HUES64 (cell line): ENCODE data around the gene KIF21A.

ENCODE experiments used
- H3K27ac ChIP-seq: 2 replicates; pipeline ENCODE4 v1.7.0; 2013; ENCODE audit warnings: low read depth, low read length, inconsistent platforms
- H3K27me3 ChIP-seq: 2 replicates; pipeline ENCODE4 v1.6.1; 2013; ENCODE audit warnings: mild to moderate bottlenecking, low read length; ENCODE audit not compliant: insufficient read depth
- H3K36me3 ChIP-seq: 2 replicates; pipeline ENCODE4 v1.6.1; 2013; ENCODE audit warnings: mild to moderate bottlenecking, low read length; ENCODE audit not compliant: insufficient read depth
- H3K4me1 ChIP-seq: 2 replicates; pipeline ENCODE4 v1.6.1; 2013; ENCODE audit warnings: mild to moderate bottlenecking, low read length, moderate library complexity; ENCODE audit not compliant: insufficient read depth
- H3K4me3 ChIP-seq: 2 replicates; pipeline ENCODE4 v1.5.1; 2013; ENCODE audit warnings: mild to moderate bottlenecking, low read length, moderate library complexity
- H3K9ac ChIP-seq: 2 replicates; pipeline ENCODE4 v1.6.1; 2013; ENCODE audit warnings: mild to moderate bottlenecking, low read depth, low read length
- H3K9me3 ChIP-seq: 2 replicates; pipeline ENCODE4 v1.6.1; 2013; ENCODE audit warnings: low read depth, low read length; ENCODE audit not compliant: insufficient read depth
- WGBS: fragments of 150-250, 120-280 bp; methylation state at CpG from one replicate; pipeline ENCODE4 v1.1.7; 2013; ENCODE audit warnings: missing lambda C conversion rate; 5-methylcytosine and 5-hydroxymethylcytosine counted together

The KIF21A gene

GRCh38 chr12:39359645-39360044 lies 83.3 kb downstream of the KIF21A start:
- H3K9ac ChIP-seq: no peak overlapping the region
- no peak overlapping the region for H3K27ac ChIP-seq
- no peak overlapping the region for H3K4me3 ChIP-seq
- H3K9me3 ChIP-seq: no peaks in the 10 kb centered on the region
- no peaks in the 10 kb centered on the region for H3K27me3 ChIP-seq
- WGBS: 92% methylated on average over 1 of the region's 2 CpGs
- H3K36me3 ChIP-seq: peaks cover 40% of the 10 kb centered on the region
- H3K4me1 ChIP-seq: no peaks in the 10 kb centered on the region

GRCh38 chr12:39357041-39357440 lies 85.9 kb downstream of the KIF21A start:
- Histone ChIP-seq H3K9ac (no peak overlapping the region), H3K27ac (no peak overlapping the region), H3K4me1 (no peaks in the 10 kb centered on the region), H3K9me3 (no peaks in the 10 kb centered on the region), H3K27me3 (no peaks in the 10 kb centered on the region), H3K4me3 (no peak overlapping the region), H3K36me3 (peaks cover 29% of the 10 kb centered on the region)
- 94% methylated on average over 2 of the region's 3 CpGs for WGBS

GRCh38 chr12:39355841-39356240 lies 87.1 kb downstream of the KIF21A start:
- WGBS: 91% methylated on average over 3 of the region's 3 CpGs

GRCh38 chr12:39354955-39355354 lies 88.0 kb downstream of the KIF21A start:
- no peaks in the 10 kb centered on the region for H3K4me1 ChIP-seq
- no peaks in the 10 kb centered on the region for H3K27me3 ChIP-seq
- H3K9ac ChIP-seq: no peak overlapping the region
- H3K36me3 ChIP-seq: peaks cover 24% of the 10 kb centered on the region
- H3K27ac ChIP-seq: no peak overlapping the region
- no peak overlapping the region for H3K4me3 ChIP-seq
- H3K9me3 ChIP-seq: no peaks in the 10 kb centered on the region

More at GRCh38 chr12:39355841-39356240, 87.1 kb downstream of the KIF21A start:
- peaks cover 27% of the 10 kb centered on the region for H3K36me3 ChIP-seq
- no peak overlapping the region for H3K27ac ChIP-seq
- no peaks in the 10 kb centered on the region for H3K4me1 ChIP-seq
- H3K9ac ChIP-seq: no peak overlapping the region
- no peak overlapping the region for H3K4me3 ChIP-seq
- no peaks in the 10 kb centered on the region for H3K27me3 ChIP-seq
- H3K9me3 ChIP-seq: no peaks in the 10 kb centered on the region

- WGBS: 96% methylated on average over 3 of the region's 3 CpGs
- no peaks in the 10 kb centered on the region for H3K27me3 ChIP-seq
- H3K4me1 ChIP-seq: peaks cover 4% of the 10 kb centered on the region; the same call in 1 of the 2 replicates
- H3K9ac ChIP-seq: no peak overlapping the region
- no peak overlapping the region for H3K27ac ChIP-seq
- no peaks in the 10 kb centered on the region for H3K9me3 ChIP-seq
- H3K4me3 ChIP-seq: no peak overlapping the region
- H3K36me3 ChIP-seq: peaks cover 15% of the 10 kb centered on the region
Measured at GRCh38 chr12:39352471-39353017, 90.4 kb downstream of the KIF21A start.

GRCh38 chr12:39351153-39351552 lies 91.8 kb downstream of the KIF21A start:
- peaks cover 4% of the 10 kb centered on the region for H3K36me3 ChIP-seq
- H3K27ac ChIP-seq: no peak overlapping the region
- no peak overlapping the region for H3K9ac ChIP-seq
- no peaks in the 10 kb centered on the region for H3K27me3 ChIP-seq
- H3K4me1 ChIP-seq: peaks cover 4% of the 10 kb centered on the region; the same call in 1 of the 2 replicates
- H3K9me3 ChIP-seq: no peaks in the 10 kb centered on the region
- no peak overlapping the region for H3K4me3 ChIP-seq

- no peak overlapping the region for H3K27ac ChIP-seq
- no peaks in the 10 kb centered on the region for H3K9me3 ChIP-seq
- no peaks in the 10 kb centered on the region for H3K27me3 ChIP-seq
- H3K4me3 ChIP-seq: no peak overlapping the region
- 90% methylated on average over 3 of the region's 3 CpGs for WGBS
- H3K9ac ChIP-seq: no peak overlapping the region
- H3K4me1 ChIP-seq: peaks cover 8% of the 10 kb centered on the region
- H3K36me3 ChIP-seq: peaks cover 3% of the 10 kb centered on the region; the same call in 1 of the 2 replicates
Measured at GRCh38 chr12:39348941-39349626, 93.8 kb downstream of the KIF21A start.

GRCh38 chr12:39348523-39348922 lies 94.4 kb downstream of the KIF21A start:
- no peaks in the 10 kb centered on the region for H3K9me3 ChIP-seq
- H3K27me3 ChIP-seq: no peaks in the 10 kb centered on the region
- no peak overlapping the region for H3K9ac ChIP-seq
- no peak overlapping the region for H3K4me3 ChIP-seq
- no peak overlapping the region for H3K27ac ChIP-seq
- peaks cover 8% of the 10 kb centered on the region for H3K4me1 ChIP-seq
- WGBS: 89% methylated on average over 1 of the region's 1 CpG
- peaks cover 3% of the 10 kb centered on the region; the same call in 1 of the 2 replicates for H3K36me3 ChIP-seq

- no peak overlapping the region for H3K4me3 ChIP-seq
- no peaks in the 10 kb centered on the region for H3K9me3 ChIP-seq
- 89% methylated on average over 1 of the region's 2 CpGs for WGBS
- peaks cover 8% of the 10 kb centered on the region for H3K4me1 ChIP-seq
- H3K27ac ChIP-seq: no peak overlapping the region
- H3K36me3 ChIP-seq: peaks cover 21% of the 10 kb centered on the region; the same call in 1 of the 2 replicates
- H3K27me3 ChIP-seq: no peaks in the 10 kb centered on the region
- no peak overlapping the region for H3K9ac ChIP-seq
Measured at GRCh38 chr12:39344926-39345325, 98.0 kb downstream of the KIF21A start.

GRCh38 chr12:39343665-39344064 lies 99.3 kb downstream of the KIF21A start:
- WGBS: 97% methylated on average over 4 of the region's 4 CpGs

GRCh38 chr12:39341761-39342160 lies 101.2 kb downstream of the KIF21A start:
- H3K4me1 ChIP-seq: peaks cover 5% of the 10 kb centered on the region
- H3K9ac ChIP-seq: no peak overlapping the region
- no peaks in the 10 kb centered on the region for H3K9me3 ChIP-seq
- H3K27ac ChIP-seq: no peak overlapping the region
- 90% methylated on average over 1 of the region's 1 CpG for WGBS
- no peak overlapping the region for H3K4me3 ChIP-seq
- peaks cover 37% of the 10 kb centered on the region for H3K36me3 ChIP-seq
- no peaks in the 10 kb centered on the region for H3K27me3 ChIP-seq

More at GRCh38 chr12:39343665-39344064, 99.3 kb downstream of the KIF21A start:
- Histone ChIP-seq H3K36me3 (peaks cover 29% of the 10 kb centered on the region), H3K4me3 (no peak overlapping the region), H3K4me1 (peaks cover 5% of the 10 kb centered on the region), H3K27me3 (no peaks in the 10 kb centered on the region), H3K9ac (no peak overlapping the region), H3K9me3 (no peaks in the 10 kb centered on the region), H3K27ac (no peak overlapping the region)
